PFSK-1 (cell line): Measurements from ENCODE around the gene CORIN.

Experiments used
- FOXP2 ChIP-seq: optimal IDR thresholded peaks from 2 replicates; pipeline ENCODE3; 2011; ENCODE audit warnings: borderline replicate concordance, control low read depth, inconsistent platforms; ENCODE audit not compliant: insufficient read depth; ENCODE audit errors: extremely low read length, extremely low read depth
- POLR2AphosphoS5 ChIP-seq: IDR thresholded peaks from 2 replicates; pipeline ENCODE4 v1.6.1; 2012; ENCODE audit warnings: low read depth, mild to moderate bottlenecking, control low read depth, low read length, moderate library complexity
- REST ChIP-seq, 2 experiments: IDR thresholded peaks; 2 replicates each; pipeline versions ENCODE4 v1.6.1 to v1.8.0; 2011 to 2012; ENCODE audit warnings: low read depth in 2 of 2, low read length in 2 of 2, control low read depth in 1 of 2, inconsistent platforms in 1 of 2, mild to moderate bottlenecking in 1 of 2, moderate library complexity in 1 of 2; ENCODE audit not compliant: insufficient read depth in 1 of 2
- SIN3A ChIP-seq: IDR thresholded peaks from 2 replicates; pipeline ENCODE4 v1.6.1; 2012; ENCODE audit warnings: mild to moderate bottlenecking, low read length, moderate library complexity, borderline replicate concordance; ENCODE audit not compliant: insufficient read depth
- TAF1 ChIP-seq: IDR thresholded peaks from 2 replicates; pipeline ENCODE4 v1.6.1; 2012; ENCODE audit warnings: low read length, control low read depth, borderline replicate concordance; ENCODE audit not compliant: insufficient read depth

The CORIN gene

GRCh38 chr4:47598320-47598719 is 239.5 kb downstream of the CORIN start:
- no peak for TF ChIP-seq POLR2AphosphoS5
- no peak for TF ChIP-seq TAF1
- TF ChIP-seq SIN3A: no peak
- TF ChIP-seq REST (IDR thresholded peaks at IDR 0.05; ENCODE audit: insufficient read depth in 1 of 2, low read depth in 2 of 2, low read length in 2 of 2): no peak
- TF ChIP-seq FOXP2: no peak

- no peak for TF ChIP-seq TAF1
- no peak for TF ChIP-seq FOXP2
- TF ChIP-seq POLR2AphosphoS5: no peak
- TF ChIP-seq SIN3A: no peak
- no peak for TF ChIP-seq REST (IDR thresholded peaks at IDR 0.05; ENCODE audit: insufficient read depth in 1 of 2, low read depth in 2 of 2, low read length in 2 of 2)
Observed at GRCh38 chr4:47597696-47598095, 240.2 kb downstream of the CORIN start.

GRCh38 chr4:47590325-47590724 is 247.5 kb downstream of the CORIN start:
- TF ChIP-seq POLR2AphosphoS5: no peak
- TF ChIP-seq TAF1: no peak
- no peak for TF ChIP-seq REST (IDR thresholded peaks at IDR 0.05; ENCODE audit: insufficient read depth in 1 of 2, low read depth in 2 of 2, low read length in 2 of 2)
- no peak for TF ChIP-seq SIN3A
- no peak for TF ChIP-seq FOXP2

GRCh38 chr4:47579235-47579634 is 258.6 kb downstream of the CORIN start:
- TF ChIP-seq FOXP2 (no peak), POLR2AphosphoS5 (no peak), TAF1 (no peak), SIN3A (no peak), REST (IDR thresholded peaks at IDR 0.05; ENCODE audit: insufficient read depth in 1 of 2, low read depth in 2 of 2, low read length in 2 of 2) (no peak)

GRCh38 chr4:47577779-47578553 is 259.9 kb downstream of the CORIN start:
- TF ChIP-seq FOXP2 (no peak), SIN3A (no peak), REST (IDR thresholded peaks at IDR 0.05; ENCODE audit: insufficient read depth in 1 of 2, low read depth in 2 of 2, low read length in 2 of 2) (no peak), POLR2AphosphoS5 (no peak), TAF1 (no peak)
